ENCODE results near the gene GLYR1.

The GLYR1 gene

DNA sequence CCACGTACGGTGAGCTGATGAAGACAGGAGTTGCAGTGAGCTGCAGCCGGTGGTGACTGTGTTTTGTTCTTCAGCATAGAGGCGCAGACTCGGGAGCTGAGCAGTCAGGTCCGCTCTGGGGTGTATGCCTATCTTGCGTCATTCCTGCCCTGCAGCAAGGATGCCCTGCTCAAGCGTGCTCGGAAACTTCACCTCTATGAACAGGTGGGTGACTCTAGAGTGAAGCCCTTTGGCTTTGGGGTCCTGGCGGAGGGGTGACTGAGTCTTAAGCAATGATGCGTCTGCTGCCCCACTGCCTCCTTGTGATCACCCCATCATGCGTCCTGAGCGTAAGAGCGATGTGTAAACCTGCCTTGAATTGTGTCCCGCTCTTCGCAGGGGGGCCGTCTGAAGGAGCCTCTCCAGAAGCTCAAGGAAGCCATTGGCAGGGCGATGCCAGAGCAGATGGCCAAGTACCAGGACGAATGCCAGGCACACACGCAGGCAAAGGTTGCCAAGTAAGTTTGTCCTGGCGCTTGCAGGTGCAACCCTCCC, 23.1 kb upstream of the GLYR1 start:
- H3K4me3 ChIP-seq (replicated peaks; ENCODE audit: low read depth, low read length) = no peak overlapping the region
- no peak for DNase-seq (ENCODE audit: extremely low read depth, low read depth)
- no peak for TF ChIP-seq CTCF (IDR thresholded peaks at IDR 0.05; ENCODE audit: low read depth, low read length, missing control alignments)

DNA sequence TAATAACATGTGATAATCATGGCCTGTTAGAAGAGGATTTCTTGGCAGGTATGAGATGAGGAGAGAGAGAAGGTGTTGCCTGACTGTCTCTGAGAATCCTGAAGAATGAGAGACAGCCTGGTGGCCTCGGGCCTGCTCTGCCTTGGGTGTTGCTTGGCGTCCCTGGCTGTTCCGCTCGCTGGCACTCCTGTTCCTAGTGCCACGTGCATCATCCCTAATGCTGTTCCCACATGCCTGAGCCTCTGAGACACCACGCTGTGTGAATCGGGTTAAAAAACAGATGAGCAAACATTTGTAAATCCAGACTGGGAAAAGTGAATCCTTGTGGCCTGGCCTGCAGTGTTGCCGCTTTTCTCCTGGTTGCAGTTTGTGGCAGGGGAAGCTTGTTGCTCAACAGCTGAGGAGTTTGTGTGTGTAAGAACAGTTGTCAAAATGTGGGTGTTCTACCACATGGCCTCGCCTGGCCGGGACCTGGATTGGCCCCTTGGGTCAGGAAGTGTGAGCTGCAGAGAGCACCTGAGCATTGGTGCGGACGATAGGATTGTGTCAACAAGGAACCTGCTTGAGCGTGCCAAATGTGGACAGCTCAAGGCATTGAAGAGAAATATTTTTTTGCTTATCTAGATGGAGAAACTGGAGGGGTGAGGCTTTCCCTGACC, 22.2 kb upstream of the GLYR1 start:
- H3K4me3 ChIP-seq (replicated peaks; ENCODE audit: low read depth, low read length) = no peak overlapping the region
- no peak for TF ChIP-seq CTCF (IDR thresholded peaks at IDR 0.05; ENCODE audit: low read depth, low read length, missing control alignments)
- DNase-seq (ENCODE audit: extremely low read depth, low read depth) = no peak

DNA sequence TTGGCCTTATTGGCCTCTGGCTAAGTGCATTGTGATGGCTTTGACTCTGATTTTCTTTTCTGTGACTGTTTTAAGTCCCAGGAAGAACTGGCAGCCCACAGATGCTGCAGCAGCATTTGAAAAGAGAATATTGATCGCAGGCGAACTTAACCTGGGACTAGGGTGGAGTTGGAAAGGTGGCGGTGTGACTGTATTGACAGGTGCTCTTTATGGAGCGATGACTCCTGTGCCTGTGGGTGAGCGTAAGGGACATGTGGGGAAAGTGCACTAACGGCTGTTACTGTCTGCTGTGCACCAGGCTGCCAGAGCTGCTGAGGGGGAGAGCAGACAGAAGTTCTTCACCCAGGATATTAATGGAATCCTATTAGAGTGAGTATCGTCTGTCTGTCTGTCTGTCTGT, 21.4 kb upstream of the GLYR1 start:
- DNase-seq (ENCODE audit: extremely low read depth, low read depth) = no peak
- no peak overlapping the region for H3K4me3 ChIP-seq (replicated peaks; ENCODE audit: low read depth, low read length)
- no peak for TF ChIP-seq CTCF (IDR thresholded peaks at IDR 0.05; ENCODE audit: low read depth, low read length, missing control alignments)

DNA sequence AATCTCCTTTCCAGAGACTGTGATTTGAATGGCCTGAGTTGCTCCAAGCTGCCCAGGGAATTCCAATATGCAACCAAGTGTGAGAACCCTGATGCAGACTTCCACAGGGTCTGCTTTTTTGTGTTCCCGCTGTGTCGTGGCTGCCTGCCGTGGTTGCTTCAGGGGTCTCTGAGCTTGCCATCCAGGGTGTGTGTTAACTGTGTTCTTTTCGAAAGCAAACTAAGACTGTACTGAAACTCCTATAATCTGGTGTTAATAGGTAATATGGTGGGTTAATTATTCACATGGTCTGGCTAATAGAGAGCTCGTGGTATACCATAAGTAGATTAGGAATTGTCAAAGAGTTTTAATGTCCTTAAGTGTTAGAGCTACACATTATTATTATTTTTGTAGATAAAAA, 20.9 kb upstream of the GLYR1 start:
- TF ChIP-seq CTCF (IDR thresholded peaks at IDR 0.05; ENCODE audit: low read depth, low read length, missing control alignments) = no peak
- no peak overlapping the region for H3K4me3 ChIP-seq (replicated peaks; ENCODE audit: low read depth, low read length)
- DNase-seq (ENCODE audit: extremely low read depth, low read depth) = no peak

- no peak for TF ChIP-seq CTCF (IDR thresholded peaks at IDR 0.05; ENCODE audit: low read depth, low read length, missing control alignments)
- DNase-seq (ENCODE audit: extremely low read depth, low read depth) = no peak
- no peak overlapping the region for H3K4me3 ChIP-seq (replicated peaks; ENCODE audit: low read depth, low read length)
Observed at GRCh38 chr16:4866586-4866985, 19.5 kb upstream of the GLYR1 start.

DNA sequence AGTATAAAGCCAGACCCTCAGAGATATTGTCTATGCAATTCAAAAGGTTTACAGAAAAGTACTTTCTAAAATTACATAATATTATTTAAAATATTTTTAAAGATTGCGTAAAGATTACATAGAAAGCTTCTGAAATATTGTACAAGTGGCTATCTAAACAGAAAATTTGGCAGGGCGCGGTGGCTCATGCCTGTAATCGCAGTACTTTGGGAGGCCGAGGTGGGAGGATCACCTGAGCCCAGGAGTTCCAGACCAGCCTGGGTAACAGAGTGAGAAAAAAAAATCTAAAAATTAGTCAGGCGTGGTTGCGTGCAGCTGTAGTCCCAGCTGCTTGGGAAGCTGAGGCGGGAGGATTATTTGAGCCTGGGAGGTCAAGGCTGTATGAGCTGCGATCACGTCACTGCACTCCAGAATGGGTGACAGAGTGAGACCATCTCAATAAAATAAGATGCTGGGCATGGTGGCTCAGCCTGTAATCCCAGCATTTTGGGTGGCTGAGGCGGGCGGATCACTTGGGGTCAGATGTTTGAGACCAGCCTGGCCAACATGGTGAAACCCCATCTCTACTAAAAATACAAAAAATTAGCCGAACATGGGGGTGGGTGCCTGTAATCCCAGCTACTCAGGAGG, 18.3 kb upstream of the GLYR1 start:
- DNase-seq (ENCODE audit: extremely low read depth, low read depth) = no peak
- TF ChIP-seq CTCF (IDR thresholded peaks at IDR 0.05; ENCODE audit: low read depth, low read length, missing control alignments) = no peak
- no peak overlapping the region for H3K4me3 ChIP-seq (replicated peaks; ENCODE audit: low read depth, low read length)
